Mammary epithelial cell (primary cell): Measurements from ENCODE around the gene RBM3.

Experiments
- EZH2 ChIP-seq: IDR thresholded peaks from 2 replicates; pipeline ENCODE4 v1.6.1; 2012; ENCODE audit warnings: low read length, inconsistent platforms, borderline replicate concordance
- TF ChIP-seq, protein P1 (sequence below), 2 donors: IDR thresholded peaks in 1 of 2; conservative IDR thresholded peaks in 1 of 2; 2 replicates each; pipeline ENCODE4 v1.5.1; 2011 to 2012; ENCODE audit warnings: inconsistent platforms in 2 of 2, low read length in 2 of 2, mild to moderate bottlenecking in 2 of 2, control low read depth in 1 of 2, low read depth in 1 of 2; ENCODE audit not compliant: insufficient read depth in 1 of 2; ENCODE audit errors: extremely low read depth in 1 of 2

DNA sequence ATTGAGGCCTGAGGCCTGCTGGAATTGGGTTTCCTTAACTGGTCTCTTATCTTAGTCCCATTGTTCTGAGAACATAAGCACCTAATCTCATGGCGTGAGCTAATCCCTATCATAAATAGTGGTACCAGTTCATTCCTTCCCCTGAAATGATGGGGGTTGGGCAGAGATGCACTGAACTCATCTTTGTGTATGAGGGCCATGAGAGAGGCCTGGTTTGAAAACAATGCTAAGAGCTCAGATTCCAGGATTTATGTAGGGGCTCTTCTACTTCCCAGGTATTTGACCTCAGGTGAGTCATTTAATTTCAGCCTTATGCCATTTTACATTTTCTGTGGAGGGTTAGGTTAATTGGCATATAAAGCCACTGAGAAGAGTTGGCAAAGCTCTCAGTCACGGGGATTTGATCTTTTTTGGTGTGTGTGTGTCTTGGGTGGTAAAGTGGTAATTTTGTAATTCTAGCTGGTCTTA, 4.4 kb downstream of the RBM3 start:
- TF ChIP-seq, protein P1, sequence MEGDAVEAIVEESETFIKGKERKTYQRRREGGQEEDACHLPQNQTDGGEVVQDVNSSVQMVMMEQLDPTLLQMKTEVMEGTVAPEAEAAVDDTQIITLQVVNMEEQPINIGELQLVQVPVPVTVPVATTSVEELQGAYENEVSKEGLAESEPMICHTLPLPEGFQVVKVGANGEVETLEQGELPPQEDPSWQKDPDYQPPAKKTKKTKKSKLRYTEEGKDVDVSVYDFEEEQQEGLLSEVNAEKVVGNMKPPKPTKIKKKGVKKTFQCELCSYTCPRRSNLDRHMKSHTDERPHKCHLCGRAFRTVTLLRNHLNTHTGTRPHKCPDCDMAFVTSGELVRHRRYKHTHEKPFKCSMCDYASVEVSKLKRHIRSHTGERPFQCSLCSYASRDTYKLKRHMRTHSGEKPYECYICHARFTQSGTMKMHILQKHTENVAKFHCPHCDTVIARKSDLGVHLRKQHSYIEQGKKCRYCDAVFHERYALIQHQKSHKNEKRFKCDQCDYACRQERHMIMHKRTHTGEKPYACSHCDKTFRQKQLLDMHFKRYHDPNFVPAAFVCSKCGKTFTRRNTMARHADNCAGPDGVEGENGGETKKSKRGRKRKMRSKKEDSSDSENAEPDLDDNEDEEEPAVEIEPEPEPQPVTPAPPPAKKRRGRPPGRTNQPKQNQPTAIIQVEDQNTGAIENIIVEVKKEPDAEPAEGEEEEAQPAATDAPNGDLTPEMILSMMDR (conservative IDR thresholded peaks at IDR 0.05 in 1 of 2, IDR thresholded peaks at IDR 0.05 in 1 of 2; ENCODE audit: extremely low read depth in 1 of 2, insufficient read depth in 1 of 2, low read depth in 1 of 2, low read length in 2 of 2): no peak
- TF ChIP-seq EZH2: no peak
